ENCODE measurements around the gene CFAP251. TPM values are rescaled to one million over a fixed set of nuclear protein-coding genes. Genes with fewer than 3 reads are reported as not detected.

CFAP251 gene
- total and polyA plus RNA-seq, 10 of the 15 experiments (the other 5 are each of a cell fraction or from before 2014, with no cell fraction given) = 0.10 to 0.97 (median 0.64) TPM

GRCh38 chr12:122021822-122022392 lies 103.5 kb downstream of the CFAP251 start, which contains the start of gene BCL7A (continued):
- TF ChIP-seq MEF2A (IDR thresholded peaks at IDR 0.05; ENCODE audit: insufficient read depth, low read depth, low read length) (no peak), PAX8 (IDR thresholded peaks at IDR 0.05) (no peak), NFYA (IDR thresholded peaks at IDR 0.05; ENCODE audit: borderline replicate concordance, low read depth, low read length) (no peak), DPF2 (IDR thresholded peaks at IDR 0.05) (0 out of 2 replicates have a peak, but pooled peaks have one; percentile 25), CUX1 (IDR thresholded peaks at IDR 0.05; ENCODE audit: insufficient replicate concordance, low read depth, low read length) (no peak), IRF5 (IDR thresholded peaks at IDR 0.05; ENCODE audit: borderline replicate concordance) (no peak), ZSCAN29 (IDR thresholded peaks at IDR 0.05) (no peak), ZBTB4 (CRISPR knock-in tag; IDR thresholded peaks at IDR 0.05) (no peak), SMAD5 (IDR thresholded peaks at IDR 0.05; ENCODE audit: low read depth) (no peak), SIX5 (IDR thresholded peaks at IDR 0.05; ENCODE audit: low read depth, low read length, severe bottlenecking) (no peak), SRF (IDR thresholded peaks at IDR 0.05; ENCODE audit: low read depth in 2 of 2, low read length in 2 of 2) (peak in 1 of 2 experiments; percentile 9; a peak in 1 of 4 replicates), CEBPB (IDR thresholded peaks at IDR 0.05; ENCODE audit: borderline replicate concordance in 1 of 2, low read depth in 2 of 2, low read length in 2 of 2) (no peak), NKRF (conservative IDR thresholded peaks at IDR 0.05) (no peak), EZH2 (IDR thresholded peaks at IDR 0.05; ENCODE audit: borderline replicate concordance, control insufficient read depth, low read depth, low read length) (no peak), POLR2A (IDR thresholded peaks at IDR 0.05; ENCODE audit: low read depth, low read length) (peak; percentile 32), SUPT20H (IDR thresholded peaks at IDR 0.05; ENCODE audit: borderline replicate concordance, control insufficient read depth, low read depth, low read length) (no peak), ELK1 (IDR thresholded peaks at IDR 0.05; ENCODE audit: low read depth, low read length) (no peak)

Data from GM12878 (cell line).